HG03342 (cell line): ENCODE results near the gene TYROBP.
"Not testable (repeated sequence)": the region's sequence is repeated elsewhere in the genome, so short reads cannot be mapped to it uniquely, and the experiment has no call there.

Source experiments
- ATAC-seq: cut with Tn5 transposase; IDR thresholded peaks from one replicate; pipeline ENCODE4 v1.9.1; 2021; ENCODE audit warnings: mild to moderate bottlenecking, moderate library complexity; ENCODE audit not compliant: unreplicated experiment

TYROBP gene

GRCh38 chr19:35932291-35932936, 24.3 kb upstream of the TYROBP start:
- ATAC-seq, result no peak

- peak; percentile 3 for ATAC-seq
Measured at GRCh38 chr19:35931874-35932202, 23.7 kb upstream of the TYROBP start.

- peak; percentile 90 for ATAC-seq
Measured at GRCh38 chr19:35931161-35931873, 23.2 kb upstream of the TYROBP start.

GRCh38 chr19:35929876-35930275, 21.8 kb upstream of the TYROBP start:
- ATAC-seq, result no peak

- no peak for ATAC-seq
Measured at GRCh38 chr19:35928507-35928906, 20.4 kb upstream of the TYROBP start.

GRCh38 chr19:35925501-35925900, 17.4 kb upstream of the TYROBP start:
- ATAC-seq, result no peak

- no peak for ATAC-seq
Measured at GRCh38 chr19:35921012-35921411, 12.9 kb upstream of the TYROBP start.

- no peak for ATAC-seq
Measured at GRCh38 chr19:35919306-35919705, 11.2 kb upstream of the TYROBP start.

GRCh38 chr19:35915443-35915842, 7.3 kb upstream of the TYROBP start:
- no peak for ATAC-seq

- no peak for ATAC-seq
Measured at GRCh38 chr19:35913589-35913988, 5.5 kb upstream of the TYROBP start.

- no peak for ATAC-seq
Measured at GRCh38 chr19:35911790-35912189, 3.7 kb upstream of the TYROBP start.

- ATAC-seq, result no peak
Measured at GRCh38 chr19:35911173-35911572, 3.1 kb upstream of the TYROBP start.

- not testable (repeated sequence) for ATAC-seq
Measured at GRCh38 chr19:35910355-35910754, 2.3 kb upstream of the TYROBP start.

GRCh38 chr19:35909684-35910035, 1.6 kb upstream of the TYROBP start:
- ATAC-seq, result no peak

GRCh38 chr19:35908973-35909683, 1.0 kb upstream of the TYROBP start:
- peak; percentile 48 for ATAC-seq

GRCh38 chr19:35907377-35907745, 734 bp downstream of the TYROBP start:
- no peak for ATAC-seq

- ATAC-seq, result no peak
Measured at GRCh38 chr19:35905178-35905727, 2.8 kb downstream of the TYROBP start.

- no peak for ATAC-seq
Measured at GRCh38 chr19:35904311-35905068, 3.6 kb downstream of the TYROBP start.

- ATAC-seq, result peak; percentile 37
Measured at GRCh38 chr19:35903550-35904179, 4.4 kb downstream of the TYROBP start.

GRCh38 chr19:35902870-35903475, 5.1 kb downstream of the TYROBP start:
- ATAC-seq, result no peak
